UCSD-AML1 (cell line): ENCODE measurements around the gene OR51E1.

Source experiments
- DNase-seq: peaks from one replicate; lab custom pipeline; 2025; ENCODE audit not compliant: unreplicated experiment; lab: John Stamatoyannopoulos, UW

OR51E1 gene

DNA sequence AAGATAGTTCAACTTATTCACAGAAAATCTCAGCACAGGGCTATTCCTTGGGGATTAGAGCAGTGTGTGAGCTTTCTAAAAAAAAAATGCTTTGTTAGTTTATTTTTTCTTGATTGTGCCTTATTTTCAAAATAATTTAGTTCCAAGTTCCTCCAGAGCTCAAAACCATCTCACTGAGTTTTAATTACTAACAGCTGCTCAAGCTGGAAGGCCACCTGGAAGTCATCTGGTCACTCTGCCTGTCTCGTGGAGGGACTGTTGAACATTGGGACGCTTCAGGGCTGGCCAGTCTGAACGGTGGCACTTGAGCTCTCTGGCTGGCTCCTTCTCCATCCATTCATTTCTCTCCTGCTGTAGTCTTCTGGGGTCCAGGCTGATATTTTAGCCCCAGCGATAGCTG, 4.0 kb downstream of the OR51E1 start:
- DNase-seq = no peak

DNA sequence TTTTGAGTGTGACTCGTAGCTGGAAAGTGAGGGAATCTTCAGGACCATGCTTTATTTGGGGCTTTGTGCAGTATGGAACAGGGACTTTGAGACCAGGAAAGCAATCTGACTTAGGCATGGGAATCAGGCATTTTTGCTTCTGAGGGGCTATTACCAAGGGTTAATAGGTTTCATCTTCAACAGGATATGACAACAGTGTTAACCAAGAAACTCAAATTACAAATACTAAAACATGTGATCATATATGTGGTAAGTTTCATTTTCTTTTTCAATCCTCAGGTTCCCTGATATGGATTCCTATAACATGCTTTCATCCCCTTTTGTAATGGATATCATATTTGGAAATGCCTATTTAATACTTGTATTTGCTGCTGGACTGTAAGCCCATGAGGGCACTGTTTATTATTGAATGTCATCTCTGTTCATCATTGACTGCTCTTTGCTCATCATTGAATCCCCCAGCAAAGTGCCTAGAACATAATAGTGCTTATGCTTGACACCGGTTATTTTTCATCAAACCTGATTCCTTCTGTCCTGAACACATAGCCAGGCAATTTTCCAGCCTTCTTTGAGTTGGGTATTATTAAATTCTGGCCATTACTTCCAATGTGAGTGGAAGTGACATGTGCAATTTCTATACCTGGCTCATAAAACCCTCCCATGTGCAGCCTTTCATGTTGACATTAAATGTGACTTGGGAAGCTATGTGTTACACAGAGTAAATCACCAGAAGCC, 11.0 kb downstream of the OR51E1 start:
- no peak for DNase-seq

DNA sequence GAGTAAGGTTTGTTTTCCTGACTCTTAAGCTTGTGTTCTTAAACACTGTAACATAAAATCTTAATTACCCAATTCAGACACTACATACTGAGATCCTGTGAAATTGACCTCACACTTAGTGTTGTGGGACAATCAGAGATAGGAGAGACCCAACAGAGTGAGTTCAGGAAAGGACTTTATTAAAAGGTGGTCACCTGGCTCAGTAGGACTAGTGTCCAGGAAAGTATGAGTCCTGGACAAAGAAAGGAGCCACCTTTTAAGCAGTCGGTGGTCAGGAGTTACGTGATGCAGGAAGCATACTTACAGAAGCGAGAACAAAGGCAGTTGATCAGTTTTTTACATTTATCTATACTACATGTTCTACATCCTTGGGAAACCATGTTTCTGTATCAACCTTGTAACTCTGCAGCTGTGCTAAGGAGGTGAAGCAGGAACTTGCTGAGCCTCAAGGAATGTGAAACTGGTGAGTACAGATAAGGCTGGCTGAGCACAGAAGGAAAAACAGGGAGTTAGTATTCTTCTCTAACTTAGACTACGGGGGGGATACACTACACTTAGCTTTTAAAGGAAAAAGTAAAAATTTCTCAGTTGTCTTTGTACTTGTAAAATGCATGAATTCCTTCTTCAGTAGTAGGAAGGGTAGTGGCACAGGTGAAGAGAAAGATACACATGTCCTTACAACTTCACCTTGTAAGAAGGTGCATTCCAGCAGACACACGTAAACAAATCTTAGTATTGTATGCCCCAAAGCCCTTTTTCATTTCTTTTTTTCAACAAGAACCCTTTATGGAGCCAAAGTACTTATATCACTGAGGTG, 15.1 kb downstream of the OR51E1 start:
- DNase-seq = no peak

DNA sequence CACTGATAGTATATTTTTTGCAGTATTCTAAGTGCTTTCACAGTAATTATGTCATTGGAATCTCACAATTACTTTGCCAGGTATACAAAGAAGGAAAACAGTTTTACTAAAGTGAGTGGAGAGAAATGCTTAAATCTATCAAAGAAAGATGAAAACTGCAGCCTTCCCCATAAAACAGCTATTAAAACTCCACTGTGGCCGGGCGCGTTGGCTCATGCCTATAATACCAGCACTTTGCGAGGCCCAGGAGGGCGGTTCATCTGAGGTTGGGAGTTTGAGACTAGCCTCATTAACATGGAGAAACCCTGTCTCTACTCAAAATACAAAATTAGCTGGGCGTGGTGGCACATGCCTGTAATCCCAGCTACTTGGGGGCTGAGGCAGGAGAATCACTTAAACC, 19.1 kb downstream of the OR51E1 start:
- DNase-seq = no peak

DNA sequence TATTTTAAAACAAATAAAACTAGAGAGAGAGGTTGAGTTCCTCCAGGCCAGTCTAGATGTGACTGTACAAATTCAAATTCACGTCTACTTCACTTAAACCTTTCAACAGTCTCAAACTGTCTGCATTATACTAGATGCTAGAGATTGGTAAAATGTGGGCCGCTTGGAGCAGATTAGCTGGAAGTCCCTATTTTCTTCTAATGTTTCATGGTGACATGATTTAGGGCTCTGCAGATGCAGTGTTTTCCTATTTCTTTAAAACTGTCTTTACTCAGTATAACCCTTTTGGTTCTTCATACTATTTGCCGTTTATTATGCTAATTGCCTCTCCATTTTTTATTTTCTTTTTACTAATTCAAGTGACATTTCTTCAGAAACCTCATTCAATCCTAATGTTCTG, 20.4 kb downstream of the OR51E1 start:
- DNase-seq = no peak

DNA sequence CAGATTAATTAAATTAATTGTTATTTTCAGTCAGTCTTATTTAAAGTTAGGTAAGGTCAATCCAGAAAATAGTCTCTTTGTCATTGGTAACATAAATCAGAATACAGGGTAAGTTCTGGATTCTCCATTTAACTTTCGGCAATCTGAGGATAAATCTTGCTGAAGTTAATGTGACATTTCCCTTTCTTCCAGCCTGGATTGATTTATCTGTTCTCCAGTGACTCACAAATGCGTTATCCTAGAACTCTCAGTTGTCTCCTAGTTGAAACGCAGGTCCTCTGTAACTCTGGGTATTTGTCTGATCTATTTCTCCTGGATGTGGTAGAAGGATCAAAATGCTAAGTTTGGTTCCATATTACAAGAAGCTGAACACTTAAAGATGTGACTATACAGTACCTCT, 21.0 kb downstream of the OR51E1 start:
- no peak for DNase-seq

DNA sequence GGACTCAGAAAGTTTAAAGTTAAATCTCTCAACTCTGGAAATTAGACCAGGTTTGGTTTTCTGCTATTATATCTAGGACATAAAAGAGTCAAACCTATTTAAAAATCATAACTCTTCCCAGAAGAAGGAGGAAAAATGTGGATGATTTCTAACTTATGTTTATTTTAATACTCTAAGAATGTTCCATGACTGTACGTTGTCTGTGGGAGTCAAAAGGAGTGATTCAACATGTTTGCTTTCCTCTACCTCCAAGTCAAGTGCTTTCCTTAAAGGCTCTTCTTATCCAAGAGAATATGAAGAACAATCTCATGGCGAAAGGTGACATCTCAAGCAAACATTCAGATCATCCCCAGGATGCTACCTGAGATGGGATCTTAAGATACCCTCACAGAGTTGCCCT, 21.6 kb downstream of the OR51E1 start:
- no peak for DNase-seq

DNA sequence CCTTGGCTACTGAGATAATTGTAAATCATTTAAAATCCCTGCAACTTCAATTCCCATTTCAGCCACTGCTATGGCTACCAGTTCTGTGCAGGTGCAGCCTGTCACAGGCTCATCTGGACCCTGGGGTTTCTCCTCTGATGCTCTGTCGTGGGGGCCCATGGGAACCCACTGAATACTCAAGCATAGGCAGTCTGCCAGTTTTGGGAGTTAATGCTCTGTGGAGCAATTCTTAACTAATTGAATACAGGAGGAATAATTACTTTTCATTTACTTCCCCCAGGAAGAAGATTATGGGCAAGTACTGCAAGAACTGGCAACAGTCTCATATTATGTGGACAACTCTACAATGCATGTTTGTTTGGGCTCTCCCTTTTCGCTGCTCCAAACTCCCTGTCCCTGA, 28.0 kb downstream of the OR51E1 start:
- no peak for DNase-seq

DNA sequence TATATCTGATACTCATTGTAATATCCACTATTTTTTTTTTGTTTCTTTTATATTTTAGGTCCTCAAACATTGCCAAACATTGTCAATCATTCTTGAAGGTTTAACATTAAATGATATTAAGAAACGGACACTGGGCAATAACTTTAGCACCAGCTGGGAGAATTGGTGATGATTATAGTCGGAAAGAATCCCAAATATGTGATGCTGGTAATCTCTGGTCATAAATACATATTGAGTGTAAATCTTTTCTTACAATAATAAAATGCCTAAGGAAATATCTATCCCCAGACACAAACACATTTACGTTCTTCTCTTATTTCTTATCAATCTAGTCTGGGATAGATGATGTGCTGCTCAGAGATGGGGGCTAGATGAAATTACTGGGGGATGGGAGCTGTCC, 28.7 kb downstream of the OR51E1 start:
- DNase-seq = no peak

DNA sequence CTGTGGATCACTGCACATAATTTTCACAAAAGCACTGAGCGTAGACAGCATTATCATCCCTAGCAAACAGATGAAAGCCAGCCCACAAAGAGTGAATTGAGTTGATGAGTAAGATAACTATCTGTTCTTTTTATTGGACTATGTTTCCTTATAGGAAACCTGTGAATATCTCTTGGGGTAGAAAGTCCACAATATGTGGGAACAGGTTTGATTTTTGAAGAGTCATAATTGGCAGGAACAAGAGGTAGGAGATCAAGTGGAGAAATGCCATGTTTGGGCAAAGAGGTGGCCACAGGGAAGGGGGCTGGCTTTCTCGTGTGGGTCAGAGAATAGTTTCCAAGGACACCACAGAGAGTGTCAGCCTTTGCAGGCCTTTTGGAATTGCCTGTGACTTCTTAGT, 30.0 kb downstream of the OR51E1 start:
- no peak for DNase-seq

DNA sequence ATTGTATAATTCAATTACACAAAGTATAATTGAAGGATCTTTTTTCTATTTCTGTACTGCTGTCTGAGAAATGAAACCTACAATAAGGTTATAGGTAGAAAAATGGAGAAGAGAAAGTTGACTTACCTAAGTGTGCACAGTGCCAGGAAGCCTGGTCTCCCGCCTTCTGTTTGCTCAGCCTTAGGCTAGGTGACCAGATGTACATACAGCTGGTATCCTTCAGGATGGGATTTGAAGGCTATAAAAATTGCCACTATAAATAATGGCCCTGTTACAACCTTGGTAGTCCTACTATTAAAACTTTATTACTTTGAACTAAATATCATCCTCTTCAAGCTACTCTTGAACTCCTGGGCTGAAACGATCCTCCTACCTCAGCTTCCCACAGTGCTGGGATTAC, 34.2 kb downstream of the OR51E1 start:
- no peak for DNase-seq

DNA sequence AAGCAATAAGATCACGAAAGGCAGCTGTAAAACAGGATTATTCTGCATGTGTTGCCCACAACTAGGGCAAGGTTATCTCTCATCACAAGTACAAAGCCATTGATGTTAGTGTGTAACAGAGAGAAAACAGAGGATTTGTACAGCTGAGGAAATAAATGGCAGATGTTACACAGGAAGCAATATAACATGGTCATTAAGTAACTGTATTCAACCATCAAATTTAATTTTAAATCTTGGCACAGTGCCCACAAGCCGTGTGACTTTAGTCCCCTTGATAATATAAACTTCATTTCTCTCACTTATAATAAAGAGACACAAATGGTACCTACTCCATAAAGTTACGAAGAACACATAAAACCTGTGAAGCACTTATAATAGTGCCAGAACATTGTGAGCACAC, 36.6 kb downstream of the OR51E1 start:
- DNase-seq = no peak

DNA sequence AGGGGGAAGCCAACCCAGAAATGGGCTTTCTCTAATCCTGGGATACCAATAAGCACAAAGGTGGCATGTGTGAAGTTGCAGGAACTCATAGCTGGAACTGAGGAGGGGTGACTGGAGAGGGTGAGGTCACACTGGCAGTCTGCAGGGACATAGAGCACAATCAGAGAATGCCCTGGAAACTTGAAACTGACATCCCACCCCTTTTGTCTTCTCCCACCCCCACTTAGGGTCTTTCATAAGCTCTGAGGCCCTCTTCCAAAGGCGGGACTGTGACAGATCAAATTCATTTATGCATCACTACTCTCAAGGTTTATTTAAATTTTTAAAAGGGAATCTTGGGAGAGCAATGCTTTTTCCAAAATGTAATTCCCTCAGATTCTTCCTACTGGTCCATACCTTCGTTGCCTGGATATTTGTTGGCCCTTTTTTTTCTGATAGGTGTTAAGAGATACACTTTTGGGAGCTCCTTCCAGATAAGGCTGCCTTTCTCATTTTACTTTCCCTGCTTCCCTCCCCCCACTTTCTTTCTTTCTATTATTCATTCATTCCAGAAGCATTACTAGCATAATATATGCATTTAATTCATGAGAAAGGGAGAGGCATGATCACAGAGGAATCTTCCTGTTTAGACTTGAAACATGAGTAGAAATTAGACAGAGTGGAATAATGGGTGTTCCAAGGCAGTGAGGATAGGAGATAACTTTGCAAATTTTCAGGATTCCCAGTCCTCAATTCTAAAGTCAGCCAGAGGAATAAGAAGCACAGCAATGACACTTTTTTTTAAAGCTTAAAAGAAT, 39.0 kb downstream of the OR51E1 start:
- DNase-seq = no peak

DNA sequence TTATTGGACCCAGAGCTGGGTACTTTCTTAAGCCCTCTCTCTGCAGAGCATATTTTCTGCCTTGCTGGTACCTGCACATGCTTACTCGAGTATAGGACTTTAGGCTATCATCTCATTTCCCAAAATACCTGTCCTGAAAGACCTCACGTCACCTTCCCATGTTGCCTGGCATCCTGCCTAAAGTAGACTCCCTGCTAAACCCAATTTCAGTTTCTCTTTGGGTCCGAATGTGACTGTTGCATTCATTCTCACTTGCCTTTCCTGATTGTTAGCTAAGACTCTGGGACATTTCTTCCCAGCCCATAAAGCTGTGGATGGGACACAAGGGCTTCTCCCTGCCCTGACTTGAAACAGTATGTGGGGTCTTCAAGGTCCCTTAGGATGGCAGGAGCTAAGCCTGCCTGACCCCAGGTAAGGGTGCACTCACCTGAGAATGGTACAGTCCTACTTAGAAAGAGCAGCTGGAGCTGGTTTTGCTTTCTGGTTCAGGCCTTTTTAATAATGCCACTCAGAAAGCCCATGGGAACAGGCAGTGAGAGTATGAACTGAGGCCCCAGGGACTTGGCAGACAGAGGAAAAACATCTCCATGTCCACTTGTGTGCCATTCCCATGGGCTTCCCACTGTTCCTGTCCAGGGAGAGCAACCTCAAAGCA, 41.0 kb downstream of the OR51E1 start:
- no peak for DNase-seq

DNA sequence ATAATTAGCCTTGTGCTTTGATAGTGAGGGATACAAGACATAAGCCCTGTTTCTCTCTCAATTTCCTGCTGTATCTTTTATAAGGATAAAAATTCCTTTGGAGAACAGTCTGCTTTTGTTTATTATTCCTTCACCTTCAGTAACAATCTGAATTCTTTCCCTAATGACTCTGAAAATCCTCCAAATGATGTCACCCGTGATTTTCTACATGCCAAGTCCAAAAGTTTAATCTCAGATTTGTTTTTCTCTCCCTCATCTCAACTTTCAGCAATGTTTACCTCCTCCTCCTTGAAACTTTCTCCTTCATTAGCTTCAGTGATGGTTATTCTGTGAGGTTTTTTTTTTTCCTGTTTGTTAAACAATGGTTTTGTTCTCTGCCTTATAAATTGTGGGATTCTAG, 51.7 kb downstream of the OR51E1 start:
- DNase-seq = no peak

DNA sequence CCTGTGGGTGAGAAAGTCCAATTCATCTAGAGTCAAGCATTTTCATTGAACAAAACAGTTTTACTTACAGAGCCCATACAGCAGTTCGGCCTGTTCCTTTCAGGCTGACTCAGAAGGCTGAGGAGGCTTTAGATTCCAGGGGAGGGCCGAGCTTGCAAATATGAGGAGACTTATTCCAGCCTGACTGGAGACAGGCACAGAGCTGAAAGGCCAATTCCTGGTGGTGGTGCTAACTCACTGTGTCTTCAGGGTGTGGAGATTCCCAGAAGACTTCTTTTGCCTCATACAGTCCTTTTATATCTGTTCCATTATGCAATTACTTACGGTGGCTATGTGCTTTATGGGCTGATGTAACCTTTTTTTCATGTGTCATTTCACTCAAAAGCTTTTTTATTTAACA, 53.8 kb downstream of the OR51E1 start, which contains the start of gene OR51E2:
OR51E2 (minus strand) TSS at position 269 of the 400 bp plus-strand sequence. CDS start 15,142 bp downstream, outside the sequence.
- no peak for DNase-seq

DNA sequence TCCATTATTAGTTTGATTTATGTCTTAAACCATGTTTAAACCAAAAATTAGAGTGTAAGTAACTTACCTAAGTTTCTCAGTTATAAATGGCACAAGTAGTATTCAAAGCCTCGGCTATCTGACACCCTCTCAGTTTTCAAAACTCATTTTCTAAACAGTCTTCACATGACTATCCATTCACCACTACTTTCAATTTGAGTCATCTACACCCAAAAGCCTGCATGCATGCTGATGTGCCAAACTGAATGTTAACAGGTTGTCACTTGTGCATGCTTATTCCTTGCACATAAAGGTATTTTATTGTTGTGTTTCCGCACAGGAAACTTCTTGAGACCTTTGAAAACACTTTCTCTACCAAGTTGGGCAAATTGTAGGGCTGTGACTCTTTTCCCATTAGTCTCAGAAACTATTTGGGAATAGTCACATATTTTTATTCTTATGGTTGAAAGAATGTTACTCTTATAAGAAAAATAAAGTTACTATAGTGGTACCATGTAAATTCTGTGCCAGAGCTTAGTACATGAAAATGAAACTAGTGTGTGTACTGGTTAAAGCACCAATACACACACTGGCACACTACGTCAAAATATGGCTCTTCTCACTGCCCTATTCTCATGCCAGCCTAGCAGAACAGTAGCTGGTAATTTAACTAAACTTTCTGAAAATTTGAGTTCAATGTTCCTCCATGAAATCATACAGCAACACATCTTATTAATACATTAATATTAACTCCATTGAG, 56.1 kb downstream of the OR51E1 start:
- DNase-seq = no peak

DNA sequence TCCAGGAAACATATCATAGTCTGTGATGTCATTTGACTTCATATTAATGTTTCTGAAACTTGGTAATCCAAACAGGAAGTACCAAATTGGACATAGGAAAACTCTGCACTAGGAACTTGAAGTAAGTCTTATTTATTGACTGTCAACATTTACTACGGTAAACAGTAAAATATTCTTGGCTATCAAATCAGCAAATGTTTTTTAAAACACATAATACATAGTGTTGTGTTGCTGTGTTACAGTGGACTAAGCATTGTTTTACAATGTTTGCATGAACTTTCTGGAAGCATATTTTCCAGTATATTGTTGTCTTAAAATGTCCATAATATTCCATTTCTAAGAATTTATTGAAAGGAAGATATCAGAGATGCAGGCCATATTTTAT, 56.6 kb downstream of the OR51E1 start:
- no peak for DNase-seq

DNA sequence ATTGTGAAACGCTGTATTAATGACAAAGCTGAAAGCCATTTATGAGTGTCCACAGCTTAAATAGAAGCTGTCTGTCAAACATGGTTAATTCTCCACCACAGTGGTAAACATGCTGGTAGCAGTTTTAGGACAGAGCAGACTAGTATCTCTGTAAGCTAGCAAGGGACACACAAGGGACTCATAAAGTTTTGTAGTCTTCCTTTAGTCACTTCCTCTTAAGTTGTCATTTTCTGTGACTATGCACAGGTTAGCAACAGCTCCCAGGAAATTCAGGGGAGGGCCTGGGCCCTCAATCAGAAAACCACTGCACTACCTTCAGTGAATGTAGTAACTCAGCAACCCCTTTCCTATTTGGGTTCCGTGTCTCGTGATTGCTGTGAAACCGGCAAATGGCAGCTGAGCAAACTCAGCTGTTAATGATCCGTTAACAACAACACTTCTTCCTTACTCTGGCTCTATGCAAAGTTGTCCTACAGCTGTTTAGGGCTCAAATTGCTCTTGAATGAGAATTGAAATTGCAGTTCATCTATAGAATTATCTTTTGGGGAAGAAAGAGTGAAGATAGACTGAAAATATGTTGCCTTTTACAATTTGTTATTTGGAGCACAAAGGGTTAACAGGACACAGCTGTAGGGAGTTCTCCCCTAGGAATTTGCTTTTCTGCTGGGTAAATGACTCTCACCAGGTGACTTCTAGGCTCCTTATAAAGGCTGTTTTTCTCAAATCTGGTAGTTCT, 60.4 kb downstream of the OR51E1 start, which contains the start of gene MMP26:
MMP26 (plus strand) TSS at position 731 of the 736 bp plus-strand sequence.
- DNase-seq = no peak
